Astrocyte of the spinal cord (primary cell): ENCODE measurements around the gene TEX38.

Experiments used
- DNase-seq: peaks from one replicate; pipeline ENCODE4 v3.0.0; 2011; ENCODE audit warnings: low read depth, low spot score
- H3K4me3 ChIP-seq: 2 replicates; pipeline ENCODE4 v1.5.1; 2011; ENCODE audit warnings: low read depth, mild to moderate bottlenecking, low read length, moderate library complexity
- CTCF ChIP-seq: IDR thresholded peaks from 2 replicates; pipeline ENCODE4 v1.5.1; 2012; ENCODE audit warnings: low read depth, mild to moderate bottlenecking, low read length, inconsistent platforms
- in situ Hi-C: cut with HindIII; loops from 2 replicates; pipeline ENCODE4 v1.10.0; 2017; ENCODE audit warnings: low sequenced_read_pairs

TEX38 gene

GRCh38 chr1:46705408-46705807, 33.8 kb downstream of the TEX38 start:
- in situ Hi-C loops: no loop called here
- H3K4me3 ChIP-seq: no peak overlapping the region
- DNase-seq: no peak
- no peak for TF ChIP-seq CTCF

- DNase-seq: no peak
- in situ Hi-C loops: no loop called here
- no peak for TF ChIP-seq CTCF
- H3K4me3 ChIP-seq: no peak overlapping the region
These were observed 36.5 kb downstream of the TEX38 start for GRCh38 chr1:46708121-46708520.

- in situ Hi-C loops: no loop called here
- TF ChIP-seq CTCF: no peak
- H3K4me3 ChIP-seq: no peak overlapping the region
- no peak for DNase-seq
These were observed 43.3 kb downstream of the TEX38 start for GRCh38 chr1:46714976-46715375.

- in situ Hi-C loops: no loop called here
- DNase-seq: no peak
- no peak for TF ChIP-seq CTCF
- H3K4me3 ChIP-seq: peak overlapping the region; percentile 89
These were observed 46.0 kb downstream of the TEX38 start for GRCh38 chr1:46717654-46718053.

- in situ Hi-C loops: no loop called here
- peak overlapping the region; percentile 89 for H3K4me3 ChIP-seq
- no peak for DNase-seq
- no peak for TF ChIP-seq CTCF
These were observed 46.7 kb downstream of the TEX38 start for GRCh38 chr1:46718340-46718726.

GRCh38 chr1:46718727-46719622, 47.3 kb downstream of the TEX38 start, which contains the start of gene EFCAB14:
Gene EFCAB14 (minus strand): TSS chr1:46719114. CDS start chr1:46718087, 1,027 bp downstream.
- peak within 1 kb of the TSS; percentile 89 for H3K4me3 ChIP-seq
- TF ChIP-seq CTCF: no peak
- in situ Hi-C loops: no loop called here
- DNase-seq: peak; percentile 93
